GM18867 (cell line): Measurements from ENCODE around the gene CUBN.

Experiments
- ATAC-seq: cut with Tn5 transposase; IDR thresholded peaks from one replicate; pipeline ENCODE4 v1.9.1; 2021; ENCODE audit warnings: mild to moderate bottlenecking, moderate library complexity; ENCODE audit not compliant: unreplicated experiment

Gene CUBN

DNA sequence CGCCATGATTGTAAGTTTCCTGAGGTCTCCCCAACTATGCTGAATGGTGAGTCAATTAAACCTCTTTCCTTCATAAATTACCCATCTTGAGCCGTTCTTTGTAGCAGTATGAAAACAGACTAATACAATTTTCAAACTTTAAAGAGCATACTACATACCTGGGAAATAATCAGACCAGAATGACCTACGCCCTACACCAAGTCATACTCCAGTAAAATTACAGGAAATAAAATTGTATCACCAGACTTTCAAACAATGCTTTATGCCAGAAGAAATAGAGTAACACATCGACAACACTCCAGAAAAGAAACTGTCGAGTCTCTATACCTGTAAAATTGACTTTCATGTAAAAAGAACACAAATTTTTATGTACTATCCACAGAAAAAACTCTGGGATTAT lies 331.0 kb downstream of the CUBN start:
- no peak for ATAC-seq

DNA sequence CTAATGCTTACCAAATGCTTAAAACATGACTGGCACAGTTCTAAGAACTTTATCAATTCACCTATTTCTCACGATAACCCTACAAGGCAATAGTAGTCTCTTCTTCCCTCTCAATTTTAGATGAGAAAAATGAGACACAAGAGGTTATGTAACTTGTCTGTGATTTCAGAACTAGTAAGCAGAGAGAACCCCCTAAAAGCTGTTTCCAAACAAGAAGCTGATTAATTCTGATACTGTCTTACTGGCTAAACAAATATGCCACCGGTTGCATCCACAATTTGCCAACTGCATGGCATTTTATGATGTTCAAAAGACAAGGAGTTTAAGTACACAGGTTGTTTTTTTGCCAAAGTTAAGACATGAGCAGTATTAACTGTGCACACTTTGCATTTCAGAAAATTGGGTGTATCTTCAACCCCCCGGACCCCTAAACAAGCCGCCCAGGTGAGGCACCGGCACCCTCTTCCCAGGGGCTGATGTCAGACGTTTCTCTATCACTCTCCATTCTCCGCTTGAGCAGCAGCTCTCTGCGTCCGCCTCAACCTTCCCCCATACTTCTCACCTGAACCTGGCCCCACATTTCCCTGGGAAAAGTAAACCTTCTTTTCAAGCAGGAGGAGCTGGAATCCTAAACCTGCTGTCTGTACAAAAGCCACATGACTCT lies 334.1 kb downstream of the CUBN start:
- ATAC-seq, result no peak

DNA sequence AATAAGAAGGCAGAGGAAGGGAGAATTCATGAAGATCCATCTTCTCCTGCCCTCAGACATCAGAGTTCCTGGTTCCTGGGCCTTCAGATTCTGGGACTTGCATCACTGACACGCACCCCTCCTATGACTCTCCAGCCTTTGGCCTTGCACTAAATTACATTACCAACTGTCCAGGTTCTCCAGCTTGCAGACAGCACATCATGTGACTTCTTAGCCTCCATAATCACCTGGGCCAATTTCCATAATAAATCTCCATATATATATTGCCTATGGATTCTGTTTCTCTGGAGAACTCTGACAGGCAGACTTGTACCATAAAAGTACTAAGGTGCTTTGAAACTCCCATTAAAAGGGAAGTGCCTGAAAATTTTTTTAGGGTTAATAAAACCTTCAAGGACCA lies 335.6 kb downstream of the CUBN start:
- no peak for ATAC-seq

DNA sequence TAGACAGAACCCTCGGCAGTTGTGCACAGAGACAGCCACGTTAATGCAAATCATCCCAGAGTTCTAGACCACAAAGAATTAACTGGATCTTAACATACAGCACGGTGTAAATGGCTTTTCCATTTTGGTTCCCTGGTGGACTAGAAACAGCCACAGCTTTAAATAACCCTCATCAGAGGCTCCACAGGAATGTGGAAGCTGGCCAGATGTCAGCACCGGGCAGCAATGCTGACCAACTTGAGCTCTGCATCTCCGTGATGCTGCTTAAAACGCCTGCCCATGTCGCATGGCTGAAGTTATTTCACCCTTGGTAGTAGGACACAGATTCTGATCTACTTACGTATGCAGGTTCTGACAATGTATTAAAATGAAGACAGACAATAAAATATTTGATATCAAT lies 336.9 kb downstream of the CUBN start:
- ATAC-seq, result no peak

DNA sequence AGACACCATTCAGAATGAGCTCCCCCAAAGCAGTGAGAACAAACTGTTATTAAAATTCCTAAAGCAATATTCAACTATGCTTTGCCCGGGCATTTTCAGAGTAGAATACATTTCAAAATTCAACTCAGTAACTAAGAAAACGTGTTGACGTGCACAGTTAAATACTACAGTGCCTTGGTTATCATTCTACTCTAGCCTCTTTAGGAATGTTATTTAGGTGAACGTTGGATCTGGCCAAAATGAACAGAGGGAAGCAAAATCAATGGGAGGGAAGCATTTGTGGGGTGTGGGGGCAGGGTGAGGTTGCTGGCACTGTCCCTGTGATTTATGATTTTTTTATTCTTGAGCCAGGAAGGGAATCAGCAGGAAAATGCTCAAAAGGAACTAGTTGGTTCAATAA lies 339.8 kb downstream of the CUBN start:
- no peak for ATAC-seq

DNA sequence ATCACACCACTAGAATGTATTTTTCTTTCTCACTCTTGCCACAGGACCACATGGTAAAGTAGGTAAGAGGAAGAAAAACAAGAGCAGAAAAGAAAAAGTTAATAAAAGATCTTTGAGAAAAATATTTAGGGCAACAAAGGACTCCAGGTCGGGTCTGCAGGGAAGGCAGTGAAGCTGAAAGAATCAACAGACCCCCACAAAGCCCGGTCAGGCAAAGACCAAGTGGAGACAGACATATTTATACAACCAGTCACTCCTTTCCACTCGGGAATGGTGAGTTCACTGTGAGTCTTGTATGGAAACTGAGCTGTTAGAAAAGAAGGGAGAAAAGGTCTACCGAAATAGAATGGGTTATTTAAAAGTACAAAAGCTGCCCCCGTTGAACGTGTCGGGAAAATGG lies 340.4 kb downstream of the CUBN start:
- no peak for ATAC-seq

DNA sequence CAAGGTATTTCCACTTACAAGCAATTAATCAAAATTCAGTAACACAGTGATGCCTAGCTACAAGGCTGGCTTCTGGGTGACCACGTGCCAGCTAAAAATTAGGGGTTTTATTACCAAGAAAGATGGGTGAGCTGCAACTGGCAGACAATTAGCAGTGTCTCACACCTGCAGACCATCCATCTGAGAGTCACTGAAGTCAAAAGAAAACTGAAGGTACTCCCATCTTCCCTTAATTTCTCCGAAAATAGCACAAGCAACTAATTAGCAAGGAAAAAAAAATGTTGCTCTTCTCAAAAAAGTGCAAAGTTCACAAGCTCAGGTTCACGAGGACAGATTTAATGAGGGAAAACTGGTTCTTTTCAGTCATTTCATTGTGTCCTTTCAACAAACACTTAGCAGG lies 340.8 kb downstream of the CUBN start:
- ATAC-seq, result no peak

DNA sequence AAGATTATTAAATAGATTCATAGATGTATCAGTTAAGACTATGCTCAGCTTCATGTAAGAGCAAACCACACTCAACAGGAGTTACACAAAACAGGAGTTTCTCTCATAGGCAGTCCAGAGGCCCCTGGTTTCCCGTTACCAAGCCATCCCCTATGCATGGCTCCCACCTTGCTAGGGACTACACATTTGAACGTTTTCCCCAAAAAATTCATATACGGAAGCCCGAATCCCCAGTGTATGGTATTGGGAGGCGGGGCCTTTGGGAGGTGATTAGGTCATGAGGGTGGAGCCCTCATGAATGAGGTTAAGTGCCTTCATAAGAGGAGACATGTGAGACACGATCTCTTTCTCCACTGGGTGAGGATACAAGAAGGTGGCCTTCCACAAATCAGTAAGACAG lies 341.5 kb downstream of the CUBN start:
- ATAC-seq, result no peak

DNA sequence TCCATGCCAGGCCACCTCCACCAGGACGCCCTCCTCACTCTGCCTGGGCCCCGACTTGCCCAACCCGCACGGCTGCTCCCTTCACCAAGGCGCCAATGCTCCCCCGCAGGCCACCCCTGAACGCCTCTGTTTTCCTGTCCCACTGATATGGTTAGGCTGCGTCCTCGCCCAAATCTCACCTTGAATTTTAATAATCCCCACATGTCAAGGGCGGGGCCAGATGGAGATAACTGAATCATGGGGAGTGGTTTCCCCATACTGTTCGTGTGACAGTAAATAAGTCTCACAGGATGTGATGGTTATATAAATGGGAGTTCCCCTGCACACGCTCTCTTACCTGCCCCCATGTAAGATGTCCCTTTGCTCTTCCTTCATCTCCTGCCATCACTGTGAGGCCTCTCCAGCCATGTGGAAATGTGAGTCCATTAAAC lies 342.2 kb downstream of the CUBN start:
- no peak for ATAC-seq

DNA sequence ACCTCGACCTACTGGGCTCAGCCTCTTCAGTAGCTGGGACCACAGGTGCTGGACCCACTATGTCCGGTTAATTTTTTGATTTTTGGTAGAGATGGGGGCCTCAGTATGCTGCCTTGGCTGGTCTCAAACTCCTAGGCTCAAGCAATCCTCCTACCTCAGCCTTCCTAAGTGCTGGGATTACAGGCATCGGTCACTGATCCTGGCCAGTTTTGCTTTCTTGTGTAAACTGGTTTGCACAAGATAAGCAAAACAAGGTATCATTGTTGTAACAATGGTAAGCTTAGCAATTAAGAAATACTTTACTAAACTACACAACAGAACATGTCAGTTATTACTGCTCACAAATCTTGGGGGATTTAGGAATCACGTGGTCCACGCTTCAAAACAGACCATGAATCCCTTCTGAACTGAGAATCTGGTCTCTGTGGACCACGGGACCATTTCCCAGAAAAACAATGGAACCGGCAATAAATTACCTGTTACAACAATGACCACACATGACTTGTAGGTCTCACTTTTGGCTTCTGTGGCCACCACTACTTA lies 349.2 kb downstream of the CUBN start:
- ATAC-seq, result no peak

DNA sequence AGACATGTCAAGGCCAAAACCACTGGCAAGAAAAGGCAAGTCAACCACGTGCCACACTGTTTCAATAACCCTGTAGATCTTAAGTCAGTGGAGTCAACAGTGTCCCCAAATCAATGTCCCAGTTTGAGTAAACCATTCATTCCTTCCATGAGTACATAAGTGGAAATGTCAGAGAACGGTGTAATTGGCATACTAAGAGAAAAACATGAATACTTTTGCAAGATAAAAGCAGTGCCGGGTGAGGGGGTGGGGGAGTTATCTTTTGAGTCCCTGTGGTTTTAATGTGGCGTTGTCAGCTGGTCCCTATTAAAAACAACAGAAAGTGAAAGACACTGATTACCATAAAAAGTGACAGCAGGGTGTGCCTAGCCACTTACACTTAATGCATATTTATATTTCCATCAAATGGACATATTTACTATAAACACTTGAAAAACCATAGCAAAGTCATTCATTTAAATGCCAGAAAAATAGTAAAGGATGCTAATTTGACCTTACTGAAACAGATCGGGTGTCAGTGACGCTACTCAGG lies 350.2 kb downstream of the CUBN start:
- ATAC-seq, result peak; percentile 84

DNA sequence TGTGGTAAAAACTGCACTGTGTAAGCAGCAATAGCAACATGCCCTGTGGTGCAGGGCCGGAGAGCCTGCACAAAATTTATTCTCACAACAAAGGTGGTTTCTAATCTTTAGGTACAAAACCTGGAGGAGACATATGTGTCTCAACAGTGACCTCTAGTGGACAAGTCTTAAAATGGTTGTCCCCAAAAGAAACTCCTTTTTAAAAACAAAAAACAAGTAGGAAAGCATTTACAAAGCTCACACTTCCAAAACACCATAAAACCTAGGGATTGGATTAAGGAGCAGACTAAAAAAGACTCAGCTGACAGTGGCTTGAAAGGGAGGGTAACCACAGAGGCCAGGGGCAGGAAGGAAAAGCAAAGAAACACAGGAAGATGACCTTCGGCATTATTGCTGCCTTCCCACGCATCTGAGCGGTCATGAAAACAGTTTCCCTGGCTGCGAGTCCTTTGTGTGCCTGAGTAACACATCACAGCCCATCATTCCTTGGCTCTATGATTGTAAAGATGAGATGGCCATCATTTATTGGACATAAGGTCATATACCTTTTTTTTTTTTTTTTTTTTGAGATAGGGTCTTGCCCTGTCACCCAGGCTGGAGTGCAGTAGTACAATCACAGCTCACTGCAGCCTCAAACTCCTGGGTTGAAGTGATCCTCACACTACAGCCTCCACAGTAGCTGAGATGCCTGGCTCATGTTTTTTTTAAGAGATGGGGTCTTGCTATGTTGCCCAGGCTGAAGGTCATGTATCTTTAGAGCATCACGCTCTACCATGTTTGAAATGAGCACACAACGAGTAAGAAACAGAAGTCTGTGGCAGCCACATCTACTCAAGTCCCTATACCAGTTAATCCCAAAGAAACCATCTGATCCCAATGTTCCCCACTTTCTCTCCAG lies 351.9 kb downstream of the CUBN start:
- ATAC-seq, result no peak

DNA sequence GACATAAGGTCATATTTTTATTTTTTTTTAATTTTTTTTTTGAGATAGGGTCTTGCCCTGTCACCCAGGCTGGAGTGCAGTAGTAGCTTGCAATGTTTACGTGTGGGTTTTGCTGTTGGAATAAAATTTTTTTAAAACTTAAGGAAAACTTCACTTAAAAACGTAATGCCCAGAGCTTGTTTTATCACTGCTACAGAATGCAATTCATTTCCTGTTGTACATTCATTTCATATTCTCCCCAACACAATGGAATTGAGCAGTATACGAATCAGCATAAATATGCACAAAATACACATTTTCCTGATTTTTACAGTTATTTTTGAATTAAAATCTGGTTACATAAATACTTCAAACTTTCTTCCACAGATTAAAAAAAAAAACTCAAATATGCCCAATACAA lies 352.7 kb downstream of the CUBN start:
- no peak for ATAC-seq
